Limb (tissue), 2 donors: ENCODE data around the gene DCAF5.

Experiments used
- DNase-seq, 2 donors: peaks; one replicate each; pipeline ENCODE4 v3.0.0-alpha.2; 2016; ENCODE audit errors: extremely low spot score in 2 of 2

Gene DCAF5

DNA sequence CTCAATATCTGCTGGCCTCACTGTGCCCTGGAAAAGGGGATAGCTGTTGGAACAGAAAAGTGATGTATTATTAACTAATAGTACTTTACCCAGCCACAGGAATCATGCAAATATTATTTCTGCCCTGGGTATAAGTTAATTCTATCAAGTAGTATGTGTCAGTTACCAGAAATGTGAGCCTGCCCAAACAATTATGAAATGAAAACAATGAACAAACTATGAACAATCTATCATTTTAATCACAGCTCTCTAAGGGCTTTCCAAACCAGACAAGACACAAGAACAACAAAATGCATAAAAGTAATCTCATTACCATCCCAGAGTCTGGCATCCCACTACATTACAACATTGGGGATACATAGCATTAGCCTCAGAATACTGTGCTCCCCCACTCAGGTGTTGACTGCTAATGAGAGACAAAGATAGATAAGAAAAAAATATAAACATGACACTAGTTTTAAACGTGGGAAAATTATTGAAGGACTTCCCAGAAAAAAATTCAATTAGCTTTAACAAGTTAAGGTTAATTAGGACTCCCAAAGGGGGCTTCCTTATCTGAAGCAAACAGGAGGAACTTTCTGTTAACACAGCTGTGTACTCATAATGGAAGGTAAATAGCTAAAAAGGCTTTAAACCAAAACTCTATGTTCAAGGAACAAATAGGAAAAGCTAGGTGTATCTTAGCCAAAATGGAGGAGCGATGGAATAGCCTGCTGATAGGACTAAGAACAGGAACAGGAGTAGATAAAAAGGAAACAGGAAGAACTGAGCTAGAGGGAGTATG, 3.3 kb downstream of the DCAF5 start:
- no peak for DNase-seq

DNA sequence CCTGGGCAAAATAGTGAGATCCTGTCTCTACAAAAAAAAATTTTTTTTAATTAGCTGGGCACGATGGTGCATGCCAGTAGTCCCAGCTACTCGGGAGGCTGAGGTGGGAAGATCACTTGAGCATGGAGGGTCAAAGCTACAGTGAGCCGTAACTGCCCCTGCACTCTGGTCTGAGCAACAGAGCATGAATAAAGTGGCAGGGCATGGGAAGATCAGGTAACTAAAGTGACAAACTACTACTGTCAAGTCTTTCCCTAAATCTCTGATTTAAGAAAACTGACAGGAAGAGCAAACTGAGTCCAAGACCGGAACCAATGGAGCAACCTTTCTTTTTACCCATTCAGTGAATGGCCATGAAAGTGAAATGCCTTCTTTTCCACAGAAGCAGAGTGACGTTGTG, 10.8 kb downstream of the DCAF5 start:
- DNase-seq, result no peak

DNA sequence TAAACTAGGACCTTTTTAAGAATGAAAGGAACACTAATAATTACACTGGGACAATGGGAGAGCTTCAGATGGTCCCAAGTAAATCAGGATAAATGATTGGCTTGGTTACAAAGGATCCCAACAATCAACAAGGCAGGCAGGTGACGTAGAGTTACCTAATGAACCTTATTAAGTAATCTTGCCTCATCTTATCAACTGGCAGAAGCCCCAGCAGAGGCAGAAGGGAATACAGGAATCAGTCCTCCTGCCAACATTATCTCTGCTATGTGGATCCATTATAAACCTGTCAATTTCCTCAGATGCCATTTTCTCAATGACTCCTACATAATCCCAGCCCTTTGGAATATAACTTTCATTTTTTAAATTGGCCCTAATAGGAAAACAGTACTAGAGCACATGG, 11.4 kb downstream of the DCAF5 start:
- DNase-seq, result no peak

DNA sequence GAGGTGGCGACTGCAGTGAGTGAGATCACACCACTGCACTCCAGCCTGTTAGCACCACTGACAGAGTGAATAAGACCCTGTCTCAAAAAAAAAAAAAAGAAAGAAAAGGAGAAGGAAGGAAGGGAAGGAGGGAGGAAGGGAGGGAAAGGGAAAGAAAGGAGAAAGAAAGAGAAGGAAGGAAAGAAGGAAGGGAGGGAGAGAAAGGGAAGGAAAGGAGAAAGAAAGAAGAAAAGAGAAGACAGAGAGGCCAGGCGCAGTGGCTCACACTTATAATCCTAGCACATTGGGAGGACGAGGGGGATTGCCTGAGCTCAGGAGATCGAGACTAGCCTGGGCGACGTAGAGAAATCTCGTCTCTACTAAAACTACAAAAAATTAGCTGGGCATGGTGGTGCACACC, 13.2 kb downstream of the DCAF5 start:
- no peak for DNase-seq

DNA sequence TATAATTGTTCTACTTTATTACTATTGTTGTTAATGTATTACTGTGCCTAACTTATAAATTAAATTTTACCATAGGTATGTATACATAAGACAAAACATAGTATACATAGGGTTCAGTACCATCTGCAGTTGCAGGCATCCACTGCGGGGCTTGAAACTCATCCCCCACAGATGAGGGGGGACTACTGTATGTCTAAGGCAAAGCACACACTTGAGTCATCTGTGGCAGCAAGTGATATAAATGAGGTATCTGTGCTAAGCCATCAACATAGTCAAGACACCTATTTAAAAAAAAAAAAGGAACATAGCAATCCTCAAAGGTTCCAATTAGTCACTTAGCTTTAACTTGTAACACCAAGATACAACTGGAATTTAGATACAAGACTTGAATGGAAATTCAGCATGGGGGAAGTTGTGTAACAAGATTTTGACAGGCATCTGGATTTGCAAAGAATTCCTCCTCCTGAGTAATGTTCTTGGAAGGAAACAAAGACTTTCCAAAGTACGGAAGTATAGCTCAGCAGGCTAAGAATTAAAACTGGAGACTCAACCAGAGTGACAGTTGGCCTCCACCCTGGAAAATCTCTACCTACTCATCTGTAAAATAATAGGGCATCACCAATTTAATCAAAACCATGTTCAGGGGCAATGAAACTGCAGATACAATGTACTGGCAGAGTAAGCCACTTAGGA, 14.9 kb downstream of the DCAF5 start:
- peak in 1 of 2 donors; percentile 31 for DNase-seq

DNA sequence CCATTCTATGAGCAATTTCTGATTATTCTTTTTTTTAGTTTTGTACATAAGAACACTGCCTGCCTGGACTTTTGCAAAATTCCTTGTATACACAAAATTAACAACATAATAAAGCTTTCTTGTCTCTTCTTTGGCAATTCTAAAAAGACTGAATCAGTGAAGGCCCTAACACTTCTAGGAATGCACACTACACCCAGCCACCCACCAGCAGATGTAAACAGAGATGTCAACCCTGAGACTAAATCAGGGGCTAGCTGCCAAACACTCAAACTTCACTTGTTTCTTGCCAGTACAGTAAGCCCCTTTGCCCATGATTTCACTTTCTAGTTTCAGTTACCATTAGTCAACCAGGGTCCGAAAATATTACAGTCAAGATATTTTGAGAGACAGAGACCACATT, 15.5 kb downstream of the DCAF5 start:
- DNase-seq, result no peak

DNA sequence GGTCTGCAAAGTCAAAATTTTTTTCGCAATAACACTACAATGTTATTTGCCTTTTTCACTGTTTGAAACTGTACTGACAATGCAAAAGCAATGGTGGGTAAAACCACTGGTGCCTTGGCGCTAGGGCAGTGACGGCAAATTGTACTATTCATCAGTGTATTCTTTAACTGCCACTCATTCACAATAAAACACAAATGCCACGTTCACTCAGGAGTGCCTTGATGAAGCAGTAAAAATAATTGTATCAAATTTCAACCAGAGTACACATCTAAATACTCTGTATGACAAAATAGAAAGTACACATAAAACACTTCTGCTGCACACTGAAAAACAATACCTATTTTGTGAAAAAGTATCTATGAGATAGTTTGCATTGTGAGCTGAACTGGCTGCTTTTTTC, 17.8 kb downstream of the DCAF5 start:
- no peak for DNase-seq

DNA sequence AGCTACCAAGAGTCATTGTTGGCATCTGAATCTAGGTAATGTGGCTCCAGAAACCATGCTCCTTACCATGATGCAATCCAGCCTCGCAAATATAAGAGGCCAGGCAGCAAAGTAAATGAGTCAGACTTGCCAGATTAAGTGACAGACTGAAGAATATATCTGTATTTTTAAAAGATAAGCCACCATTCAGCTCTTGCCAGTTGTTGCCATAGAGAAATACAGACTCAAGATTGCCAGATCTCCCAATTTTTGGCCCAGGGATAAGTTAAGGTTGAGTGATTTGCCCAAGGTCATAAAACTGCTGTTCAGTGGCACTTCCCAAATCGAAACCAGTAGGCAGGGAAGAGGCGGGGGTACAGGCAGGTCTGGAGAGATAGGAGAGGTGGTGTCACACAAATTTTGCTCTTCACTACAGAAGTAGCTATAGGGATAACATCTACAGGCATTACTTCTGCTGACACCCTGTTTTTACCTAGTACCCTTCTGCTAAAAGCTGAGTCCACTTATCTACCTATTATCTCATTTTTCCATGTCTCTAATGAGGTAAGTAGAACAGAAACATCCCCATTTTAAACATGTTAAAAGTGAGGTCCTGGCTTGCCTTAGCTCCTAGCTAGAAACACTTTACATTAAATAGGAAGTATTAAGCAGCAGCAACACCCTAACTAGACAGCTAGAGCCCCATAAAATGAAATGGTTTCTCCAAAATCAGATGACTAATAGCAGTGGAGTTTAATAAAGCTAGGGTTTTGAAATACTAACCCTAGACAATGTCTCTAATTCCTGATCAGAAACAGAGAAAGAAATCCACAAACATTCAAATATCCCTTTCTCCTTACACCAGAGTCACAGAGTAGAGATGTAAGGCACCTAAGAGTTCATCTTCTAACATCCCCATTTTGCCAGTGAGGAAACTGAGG, 19.5 kb downstream of the DCAF5 start:
- no peak for DNase-seq

DNA sequence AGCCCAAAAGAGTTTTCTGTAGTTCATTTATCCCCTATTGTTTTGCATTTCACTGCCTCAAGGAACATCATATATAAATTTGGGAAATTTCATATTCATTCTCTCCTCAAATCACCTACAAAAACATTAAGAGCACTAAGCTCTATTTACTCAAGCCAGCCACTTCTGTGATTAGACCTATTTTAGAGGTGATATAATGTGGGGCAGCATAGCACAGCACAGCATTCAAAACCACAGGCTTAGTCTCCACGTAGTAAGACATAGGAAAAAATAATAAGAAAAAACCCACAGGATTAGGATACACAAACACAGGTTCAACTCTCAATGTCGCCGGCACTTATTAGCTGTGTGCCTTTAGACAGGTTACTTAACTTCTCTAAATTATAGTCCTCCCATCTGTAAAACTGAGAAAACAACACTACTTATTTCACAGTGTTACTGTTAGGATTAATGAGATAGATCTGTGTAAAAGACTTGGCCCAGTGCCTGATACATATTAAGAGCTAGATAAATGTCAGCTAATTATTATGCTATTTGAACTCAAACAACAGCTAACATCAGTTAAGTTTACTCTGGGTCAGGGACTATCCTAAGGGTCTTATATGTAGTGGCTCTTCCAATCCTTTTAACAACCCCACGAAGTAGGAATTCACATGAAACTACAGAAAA, 20.3 kb downstream of the DCAF5 start:
- DNase-seq, result no peak

DNA sequence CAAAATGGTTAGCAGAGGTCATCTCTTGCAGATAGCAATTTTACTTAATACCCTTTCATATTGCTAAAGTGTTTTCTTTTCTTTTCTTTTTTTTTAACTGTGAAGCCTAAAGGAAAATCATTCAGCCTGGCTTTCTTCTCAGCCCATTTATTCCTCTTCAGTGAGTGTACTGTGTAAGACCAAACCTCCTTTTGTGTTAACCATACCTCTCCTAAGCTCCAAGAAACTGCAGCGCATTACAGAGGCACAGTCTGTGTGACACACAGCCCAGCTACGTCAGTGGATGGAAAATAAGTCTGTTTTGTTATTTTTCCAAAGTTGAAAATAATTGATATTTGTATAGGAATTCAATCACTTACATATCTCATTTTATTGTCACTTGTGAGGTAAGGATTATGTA, 21.7 kb downstream of the DCAF5 start:
- no peak for DNase-seq

DNA sequence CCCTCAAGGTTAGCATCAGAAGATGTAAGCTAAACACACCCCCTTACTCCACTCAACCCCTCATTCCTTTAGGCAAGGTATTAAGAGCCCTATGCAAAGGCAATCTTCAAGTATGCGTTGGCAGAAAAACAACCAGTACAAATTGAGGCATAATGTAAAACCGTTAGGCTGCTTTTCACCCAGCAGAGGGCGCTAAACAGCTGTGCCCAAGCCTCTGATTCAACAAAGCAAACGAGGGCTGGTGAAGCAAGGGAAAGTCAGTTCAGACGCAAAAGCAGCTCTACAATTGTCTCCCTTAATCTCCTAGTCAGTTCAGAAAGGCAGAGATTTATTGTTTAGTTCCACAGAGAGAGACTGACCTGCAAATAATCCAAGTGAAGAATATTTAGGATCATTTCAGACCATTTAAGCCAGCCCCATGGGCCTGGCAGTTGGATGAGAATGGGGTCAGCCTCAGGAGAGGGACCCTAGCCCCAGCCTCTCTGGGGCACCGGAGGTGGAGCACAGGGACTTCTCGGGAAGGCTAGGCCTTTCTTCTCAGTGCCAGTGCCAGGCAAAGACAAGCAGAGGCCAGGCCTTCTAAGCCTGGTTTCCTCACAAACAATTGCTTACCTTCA, 23.5 kb downstream of the DCAF5 start:
- DNase-seq, result peak; percentile 69 to 83

DNA sequence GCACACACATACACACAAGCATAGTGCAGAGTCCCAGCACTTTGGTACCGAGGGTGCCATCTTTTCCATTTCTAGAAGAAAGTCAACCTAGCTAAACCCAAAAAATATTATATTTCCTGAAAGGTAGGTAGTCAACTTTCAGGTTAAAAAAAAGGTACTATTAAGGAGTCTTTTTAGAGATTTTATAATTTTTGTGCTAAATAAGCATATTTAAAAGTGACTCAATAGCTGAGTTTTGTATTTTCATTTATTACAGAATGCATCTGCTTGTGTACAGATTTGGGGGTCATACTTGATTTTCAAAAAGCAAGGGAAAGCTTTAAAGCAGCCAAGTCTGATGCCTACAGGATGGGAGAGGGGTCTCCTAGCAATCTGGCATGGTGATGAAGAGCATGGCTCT, 34.6 kb downstream of the DCAF5 start:
- no peak for DNase-seq

DNA sequence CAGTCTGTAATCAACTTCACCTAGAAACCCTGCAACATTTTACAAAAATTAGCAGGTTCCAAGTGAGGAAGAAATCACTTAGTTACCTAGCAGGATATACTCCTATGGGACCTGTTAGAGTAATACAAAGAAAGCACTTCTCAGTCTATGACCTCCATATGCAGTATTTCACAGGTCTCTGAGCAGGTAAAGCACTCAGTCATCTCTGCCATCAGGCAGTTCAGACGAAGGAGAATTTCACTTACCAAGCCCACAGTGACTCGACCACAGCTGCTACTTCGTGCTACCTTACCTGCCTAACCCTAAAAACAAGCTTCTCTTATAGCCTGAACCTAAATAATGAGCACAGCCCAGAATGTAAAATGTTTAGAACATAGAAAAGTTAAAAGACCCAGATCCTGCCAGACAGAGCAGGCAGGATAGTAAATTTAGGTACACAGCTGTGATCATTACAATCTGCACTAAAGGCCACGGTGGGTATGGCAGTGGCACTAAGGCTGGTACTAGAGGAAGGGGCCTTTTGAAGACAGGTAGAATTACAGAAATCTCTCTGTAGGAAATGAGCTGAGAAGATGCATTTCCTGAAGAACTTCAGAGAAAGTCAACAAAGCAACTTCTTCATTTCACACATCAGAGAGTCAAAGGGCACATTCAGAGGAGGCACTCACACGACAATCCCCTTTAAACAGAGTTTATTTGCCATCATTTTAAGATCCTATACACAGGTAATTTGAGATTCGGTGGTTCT, 35.7 kb downstream of the DCAF5 start:
- no peak for DNase-seq

DNA sequence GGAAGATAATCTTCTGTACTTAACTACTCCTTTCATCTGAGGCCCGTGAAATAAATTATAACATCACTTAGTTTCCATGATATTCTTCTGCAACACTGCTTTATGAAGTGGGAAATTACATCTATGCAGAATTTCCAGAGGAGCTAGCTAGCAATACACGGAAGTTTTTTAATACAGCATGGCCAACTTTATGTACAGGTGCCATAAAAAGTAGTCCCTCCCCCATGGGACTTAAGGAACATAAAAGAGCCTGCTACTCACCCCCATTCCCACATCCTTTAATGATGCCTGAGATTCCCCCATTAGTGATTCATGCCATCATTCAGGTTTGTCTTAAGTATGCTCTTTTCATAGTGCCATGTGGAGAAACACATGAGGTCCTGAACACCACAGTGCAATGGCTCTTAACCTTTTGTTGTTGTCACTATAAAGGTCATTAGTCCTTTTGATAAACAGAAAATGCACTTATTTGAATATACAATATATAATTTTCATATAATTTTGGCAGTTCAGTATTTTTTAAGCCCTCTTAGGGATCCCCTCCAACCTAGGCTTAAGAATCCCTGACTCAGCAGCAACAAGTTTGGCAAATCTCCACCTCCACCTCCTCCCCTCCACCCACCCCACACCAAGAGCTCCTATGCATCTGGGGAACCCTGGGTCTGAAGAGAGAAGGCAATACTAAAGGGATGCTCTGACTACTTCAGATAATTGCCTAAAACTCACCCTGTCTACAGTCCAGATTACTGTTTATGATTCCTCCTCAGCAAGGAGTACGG, 37.3 kb downstream of the DCAF5 start:
- DNase-seq, result no peak

DNA sequence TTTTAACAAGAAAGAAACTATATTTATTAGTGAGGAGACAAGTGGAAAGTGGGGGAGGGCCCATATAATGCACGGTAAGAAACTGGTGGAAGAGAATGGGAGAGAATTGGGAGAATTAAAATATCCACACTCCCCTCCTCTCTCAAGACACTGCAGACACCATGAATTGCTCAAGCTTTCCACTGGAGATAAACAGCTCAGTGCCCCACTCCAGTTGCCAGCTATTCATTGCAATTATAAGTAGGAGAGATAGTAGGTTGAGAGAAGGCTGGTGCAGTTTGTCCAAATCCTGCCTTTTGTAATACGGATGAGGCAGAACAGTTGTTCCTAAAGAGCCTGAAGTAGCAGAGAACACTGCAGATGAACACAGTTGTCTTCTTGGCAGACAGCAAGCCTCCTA, 38.2 kb downstream of the DCAF5 start:
- DNase-seq, result no peak

DNA sequence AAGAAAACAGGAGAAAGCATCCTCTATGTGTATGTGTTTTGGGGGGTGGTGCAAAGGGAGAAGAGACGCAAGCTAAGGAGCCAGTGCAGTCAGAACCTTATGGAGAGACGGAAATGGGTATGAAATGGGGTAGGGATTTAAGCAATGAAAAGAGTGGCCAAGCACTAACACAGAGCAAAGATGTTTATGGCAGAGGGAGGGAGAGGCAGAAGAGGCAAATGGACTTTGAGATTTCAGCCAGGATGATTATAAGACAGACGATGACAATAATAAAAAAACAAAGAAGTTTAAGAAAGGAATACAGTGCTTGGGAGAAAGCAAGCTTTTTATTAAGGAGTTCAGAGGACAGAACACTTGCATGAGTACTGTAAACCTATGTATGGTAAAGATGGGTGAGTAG, 44.6 kb downstream of the DCAF5 start:
- no peak for DNase-seq

DNA sequence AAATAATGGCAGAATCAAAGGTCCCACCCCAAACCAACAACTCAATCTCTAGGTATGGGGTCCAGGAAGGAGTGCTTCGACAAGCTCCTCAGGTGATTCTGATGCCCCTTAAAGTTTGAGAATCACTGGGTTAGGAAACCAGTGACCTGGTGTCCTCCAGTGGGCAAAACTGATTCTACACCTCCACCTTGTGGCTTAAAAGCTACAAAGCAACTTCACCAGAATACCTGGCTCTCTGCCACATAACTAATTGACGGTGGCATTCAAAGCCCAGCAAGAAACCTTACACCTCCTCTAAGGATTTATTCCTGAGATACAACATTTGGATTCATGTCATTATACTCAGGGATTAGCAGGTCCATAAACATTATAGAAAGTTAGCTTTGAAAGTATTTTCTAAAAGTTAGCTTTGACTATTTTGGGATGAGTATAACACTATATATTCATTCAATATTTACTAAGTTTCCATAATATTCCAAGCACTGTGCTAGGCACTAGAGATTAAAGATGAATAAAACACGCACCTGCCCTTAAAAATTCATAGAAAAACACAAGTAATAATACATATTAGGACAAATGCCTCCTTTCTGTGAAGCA, 45.4 kb downstream of the DCAF5 start:
- DNase-seq, result peak; percentile 52 to 61

DNA sequence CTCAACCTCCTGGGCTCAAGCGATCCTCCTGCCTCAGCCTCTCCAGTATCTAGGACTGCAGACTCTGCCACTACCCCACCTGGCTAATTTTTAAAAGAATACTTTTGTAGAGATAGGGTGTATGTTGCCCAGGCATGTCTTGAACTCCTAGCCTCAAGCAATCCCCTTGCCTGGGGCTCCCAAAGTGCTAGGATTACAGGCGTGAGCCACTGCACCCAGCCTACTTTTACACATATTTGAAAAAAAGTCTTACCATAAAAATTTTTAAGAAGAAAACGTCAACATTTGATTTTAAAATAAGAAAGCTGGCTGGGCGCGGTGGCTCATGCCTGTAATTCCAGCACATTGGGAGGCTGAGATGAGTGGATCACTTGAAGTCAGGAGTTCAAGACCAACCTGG, 46.5 kb downstream of the DCAF5 start:
- no peak for DNase-seq

DNA sequence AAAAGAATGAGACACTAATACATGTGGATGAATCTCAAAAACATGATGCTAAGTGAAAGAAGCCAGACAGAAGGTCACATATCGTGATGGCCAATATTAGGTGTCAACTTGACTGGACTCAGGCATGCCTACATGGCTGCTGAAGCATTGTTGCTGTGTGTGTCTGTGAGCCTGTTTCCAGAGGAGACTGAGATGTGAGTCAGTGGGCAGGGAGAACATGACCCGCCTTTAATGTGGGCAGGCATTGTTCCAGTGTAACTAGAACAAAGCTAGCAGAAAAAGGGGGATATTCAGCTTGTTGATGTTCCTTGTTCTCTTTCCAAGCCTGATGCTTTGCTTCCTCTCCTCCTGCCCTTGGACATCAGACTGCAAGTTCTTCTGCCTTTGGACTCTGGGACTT, 47.6 kb downstream of the DCAF5 start:
- DNase-seq, result no peak
